GM21447 (cell line): Measurements from ENCODE around the gene HOXC6.
A peak's percentile ranks its signal among the peaks of the same experiment; 100 is the strongest.

ENCODE experiments used
- ATAC-seq: cut with Tn5 transposase; IDR thresholded peaks from one replicate; pipeline ENCODE4 v1.9.1; 2021; ENCODE audit not compliant: unreplicated experiment

The HOXC6 gene

GRCh38 chr12:54025499-54026405, 2.5 kb upstream of the HOXC6 start:
- ATAC-seq = no peak

DNA sequence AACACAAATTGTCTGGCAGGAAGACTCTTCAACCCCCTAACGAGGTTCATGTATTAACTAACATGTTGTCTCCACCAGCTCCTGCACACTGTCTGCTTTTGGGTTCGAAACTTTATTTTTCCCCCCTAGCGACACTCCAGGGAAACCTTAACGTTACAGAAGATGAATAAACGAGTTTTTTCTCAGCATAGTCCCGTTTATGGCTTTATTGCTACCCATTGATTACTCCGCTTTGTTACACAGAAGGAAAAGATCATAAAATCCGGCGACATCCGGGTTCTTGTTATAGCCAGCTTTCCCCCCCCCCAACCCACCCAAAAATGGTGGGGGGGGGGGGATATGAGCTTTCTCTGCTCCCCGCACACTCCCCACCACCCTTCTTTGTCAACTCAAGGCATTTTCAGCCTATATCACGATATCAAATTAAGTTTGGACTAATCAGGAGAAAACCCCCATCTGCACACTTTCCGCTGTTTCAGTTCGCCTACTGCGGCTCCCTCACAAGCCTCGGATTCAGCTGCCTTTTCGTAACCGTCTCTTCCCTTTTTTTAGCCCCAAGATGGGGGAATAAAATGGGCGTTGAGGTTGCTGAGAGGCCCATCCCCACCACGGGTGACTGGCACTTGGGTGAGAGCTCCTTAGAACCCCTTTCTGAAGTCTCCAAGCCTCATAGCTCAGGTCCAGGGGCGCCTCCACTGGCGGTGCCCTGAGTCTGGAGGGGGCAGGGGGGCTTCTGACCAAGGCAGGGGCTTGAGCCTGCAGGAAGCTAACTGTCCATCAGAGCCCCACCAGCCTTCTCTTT, 1.4 kb upstream of the HOXC6 start:
- no peak for ATAC-seq

- no peak for ATAC-seq
Observed at GRCh38 chr12:54027442-54027786, 826 bp upstream of the HOXC6 start.

- no peak for ATAC-seq
Observed at GRCh38 chr12:54029529-54030441, 1.5 kb downstream of the HOXC6 start.

GRCh38 chr12:54030442-54030801, 2.2 kb downstream of the HOXC6 start:
- no peak for ATAC-seq

DNA sequence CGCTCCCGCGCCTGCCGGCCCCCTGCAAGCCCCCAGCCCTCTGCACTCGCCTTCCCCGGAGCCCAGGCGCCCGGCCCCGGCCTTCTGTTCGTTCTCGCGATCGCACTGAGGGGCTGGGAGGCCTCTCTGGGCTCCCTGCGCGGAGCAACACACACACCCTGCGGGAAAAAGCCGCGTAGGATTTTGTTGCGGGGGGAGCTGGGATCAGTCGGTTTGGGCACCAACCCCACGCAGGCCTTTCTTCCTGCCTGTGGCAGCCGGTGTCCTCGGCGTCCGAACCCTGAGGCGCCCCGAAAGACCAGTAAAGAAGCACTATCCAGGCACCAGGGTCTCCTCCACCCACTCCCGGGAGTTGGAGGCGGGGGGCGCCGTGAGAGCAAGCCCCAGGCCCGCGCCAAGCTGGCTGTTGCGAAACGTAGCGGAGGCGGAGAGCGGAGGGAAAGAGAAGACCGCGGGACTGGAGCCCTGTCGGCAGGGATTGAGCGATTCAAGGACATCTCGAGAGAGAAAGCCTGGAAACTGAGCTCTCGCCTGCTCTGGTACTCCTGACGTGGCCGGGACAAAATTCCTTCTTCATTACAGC, 2.7 kb downstream of the HOXC6 start:
- ATAC-seq = no peak

- ATAC-seq = no peak
Observed at GRCh38 chr12:54031480-54031879, 3.2 kb downstream of the HOXC6 start.

DNA sequence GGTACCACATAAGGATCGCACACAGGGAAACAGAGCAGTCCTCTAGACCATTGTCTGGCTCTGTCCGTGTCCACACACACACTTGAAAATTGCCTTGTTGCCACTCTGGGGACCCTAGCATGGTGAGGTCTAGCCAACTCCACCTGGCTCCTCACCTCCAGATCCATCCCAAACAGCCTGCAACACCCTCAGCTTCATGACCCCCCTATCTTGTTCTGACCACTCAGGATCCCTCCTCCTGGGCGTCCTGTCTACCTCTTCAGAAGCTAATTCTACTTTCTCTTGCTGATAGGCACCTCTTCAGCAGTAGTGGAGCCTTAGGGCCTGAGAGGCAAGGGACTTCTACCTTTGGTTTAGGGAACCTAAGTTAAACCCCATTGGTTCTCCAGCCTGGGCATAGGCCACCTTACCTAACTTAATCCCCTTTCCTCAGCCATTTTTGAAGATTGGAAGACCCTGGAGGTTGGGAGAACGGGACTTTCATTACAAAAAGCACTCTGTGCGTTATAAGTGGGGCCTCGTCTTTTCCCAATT, 3.9 kb downstream of the HOXC6 start:
- ATAC-seq = no peak

- no peak for ATAC-seq
Observed at GRCh38 chr12:54032627-54033100, 4.4 kb downstream of the HOXC6 start, which contains the start of gene HOXC5. Gene HOXC5 (plus strand): TSS chr12:54033050. CDS start chr12:54033123, 73 bp downstream.

- no peak for ATAC-seq
Observed at GRCh38 chr12:54033106-54033979, 5.1 kb downstream of the HOXC6 start.

DNA sequence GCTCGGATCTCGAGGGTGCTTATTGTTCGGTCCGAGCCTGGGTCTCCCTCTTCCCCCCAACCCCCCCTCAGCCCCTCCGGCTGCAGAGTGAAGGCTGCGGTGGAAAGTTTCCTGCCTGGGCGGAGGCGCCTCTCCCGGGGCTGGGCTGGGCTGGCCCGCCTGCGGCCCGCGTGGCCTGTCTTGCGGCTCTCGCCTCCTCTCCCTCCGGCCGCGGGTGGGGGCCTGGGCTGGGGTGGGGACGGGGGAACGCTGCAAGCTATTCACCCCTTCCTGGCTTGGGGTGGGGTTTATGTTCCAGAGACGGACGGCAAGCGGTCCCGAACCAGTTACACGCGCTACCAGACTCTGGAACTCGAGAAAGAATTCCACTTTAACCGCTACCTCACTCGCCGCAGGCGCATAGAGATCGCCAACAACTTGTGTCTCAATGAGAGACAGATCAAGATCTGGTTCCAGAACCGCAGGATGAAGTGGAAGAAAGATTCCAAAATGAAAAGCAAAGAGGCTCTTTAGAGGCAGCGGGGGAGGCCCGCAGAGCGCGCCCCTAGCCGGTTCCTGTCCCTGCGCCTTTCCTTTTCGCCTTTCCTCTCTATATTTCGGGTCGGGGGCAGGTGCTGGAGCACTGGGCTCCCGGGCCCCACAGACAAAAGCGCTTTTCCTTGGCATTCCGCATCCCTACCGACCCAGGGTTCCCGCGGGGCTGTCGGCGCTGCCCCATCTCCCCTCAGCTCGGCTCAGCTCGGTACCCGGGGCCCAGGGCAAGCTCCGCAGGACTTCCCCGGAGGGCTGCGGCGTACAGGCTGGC, 5.9 kb downstream of the HOXC6 start:
- ATAC-seq = no peak

- no peak for ATAC-seq
Observed at GRCh38 chr12:54034785-54035310, 6.6 kb downstream of the HOXC6 start.

DNA sequence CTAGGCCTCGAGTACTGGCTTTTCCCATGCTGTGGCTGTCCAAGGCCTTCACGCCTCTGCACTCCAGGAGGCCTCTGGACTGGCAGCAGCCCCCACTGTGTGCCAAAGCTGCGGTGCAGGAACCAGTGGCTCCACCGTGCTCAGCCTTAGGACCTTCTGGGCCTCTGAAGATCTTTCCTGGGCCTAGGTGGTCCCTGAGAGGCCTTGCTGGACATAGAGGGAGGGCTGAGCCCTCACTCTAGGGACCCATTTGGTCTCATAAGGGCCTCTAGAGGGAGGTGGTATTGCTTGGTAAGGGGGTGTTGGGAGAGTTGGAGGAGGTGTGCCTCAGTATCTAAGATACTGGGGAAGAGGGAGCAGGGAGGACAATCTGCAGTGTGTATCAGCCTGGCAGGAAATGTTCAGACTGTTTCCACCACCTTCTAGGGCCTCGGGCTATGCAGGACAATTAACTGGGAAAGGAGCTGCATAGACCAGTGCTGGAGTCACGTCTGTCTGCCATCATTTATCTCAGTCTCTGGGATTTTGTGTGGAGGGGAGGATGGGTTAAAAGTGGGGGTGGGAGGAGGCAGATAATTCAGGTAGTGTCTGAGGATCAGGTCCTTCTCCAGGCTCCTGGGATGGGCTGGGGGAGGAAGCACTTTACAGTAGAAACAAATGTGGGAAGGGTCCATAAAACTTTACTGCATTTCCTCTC, 7.5 kb downstream of the HOXC6 start:
- no peak for ATAC-seq

DNA sequence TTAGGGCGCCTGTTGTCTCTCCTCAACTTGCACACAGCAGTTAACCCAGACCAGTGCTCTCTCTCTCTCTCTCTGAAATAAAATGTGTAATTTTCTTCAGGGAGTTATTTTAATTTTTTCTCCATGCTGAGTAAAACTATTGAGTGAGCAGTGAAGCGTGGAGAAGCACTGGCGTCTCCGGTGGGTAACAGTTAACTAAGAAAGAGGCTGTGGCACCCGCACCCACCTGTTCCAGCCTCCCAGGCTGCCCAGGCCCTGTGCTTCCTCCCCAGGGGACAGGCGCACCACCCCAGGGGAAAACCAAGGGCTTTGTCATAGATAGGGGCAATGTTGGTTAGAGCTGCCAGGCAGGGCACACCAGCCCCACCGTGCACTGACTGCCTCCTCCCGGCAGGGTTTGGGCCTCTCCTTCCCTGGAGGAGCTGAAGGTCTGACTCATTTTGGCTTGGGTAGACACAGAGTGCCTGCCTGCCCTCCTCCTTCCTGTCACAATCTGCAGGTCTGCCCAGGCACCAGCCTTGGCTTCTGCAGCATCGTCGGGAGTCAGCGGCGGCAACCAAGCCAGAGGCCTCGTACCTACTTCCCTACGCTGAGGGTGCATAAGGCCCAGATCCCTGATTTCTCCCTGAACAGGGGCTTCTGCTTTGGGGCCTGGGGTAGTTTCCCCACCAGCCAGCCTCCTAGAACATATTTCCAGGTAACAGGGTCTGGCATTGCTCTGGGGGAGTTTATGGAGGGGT, 8.6 kb downstream of the HOXC6 start:
- peak; percentile 53 for ATAC-seq

DNA sequence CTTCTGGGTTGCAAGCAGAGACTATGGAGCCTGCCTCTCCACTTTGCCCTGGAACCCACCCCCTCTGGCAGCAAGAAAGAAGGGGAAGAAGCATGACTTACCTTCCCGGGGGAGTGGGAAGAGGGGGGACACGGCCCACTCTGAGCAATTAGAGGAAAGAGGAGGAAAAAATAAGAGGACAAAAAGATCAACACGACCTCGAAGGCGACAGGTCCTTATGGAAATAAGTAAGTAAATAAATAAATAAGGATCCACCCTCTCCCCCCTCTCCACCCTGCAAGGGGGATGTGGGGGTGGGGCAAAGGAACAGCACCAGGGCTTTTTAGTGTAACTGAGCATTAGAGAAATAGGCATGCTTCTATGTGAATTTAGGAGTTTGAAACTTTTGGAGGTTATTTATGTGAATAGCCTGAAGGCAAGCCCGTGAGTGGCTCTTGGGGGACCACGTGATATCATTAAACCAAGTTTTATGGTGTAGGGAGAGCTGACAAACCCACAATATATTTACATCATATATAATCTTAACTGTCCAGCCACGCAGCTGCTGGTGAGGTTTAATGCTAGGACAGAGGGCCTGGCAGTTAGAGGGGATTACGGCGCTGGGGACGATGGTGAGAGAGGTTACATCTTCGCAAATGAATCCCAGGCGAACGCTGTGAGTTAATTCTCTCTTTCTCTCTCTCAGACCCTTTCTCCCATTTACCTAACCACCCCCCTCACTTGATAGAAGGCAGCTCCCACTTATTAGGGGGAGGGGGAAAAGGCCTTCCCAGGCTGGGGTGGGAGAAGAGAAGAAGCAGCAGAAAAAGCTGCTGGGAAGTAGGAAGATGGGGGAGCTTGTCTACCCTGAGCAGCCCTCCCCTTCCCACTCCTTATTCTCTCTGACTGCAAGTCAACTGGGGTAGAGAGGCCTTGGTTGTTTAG, 9.4 kb downstream of the HOXC6 start:
- no peak for ATAC-seq

- ATAC-seq = no peak
Observed at GRCh38 chr12:54038284-54038870, 10.1 kb downstream of the HOXC6 start.
